RWPE2 (cell line): Measurements from ENCODE around the gene NELFB.

Source experiments
- ATAC-seq: fragments of 200-7000 bp; cut with Tn5 transposase; 3 replicates; pipeline ENCODE4 v1.9.1; 2021; ENCODE audit warnings: low read depth
- DNase-seq: peaks from one replicate; pipeline ENCODE4 v3.0.0-alpha.2; 2020; ENCODE audit warnings: low spot score
- H3K27ac ChIP-seq: fragments of 450-650 bp; 2 replicates; pipeline ENCODE4 v1.5.1; 2017; ENCODE audit warnings: mild to moderate bottlenecking; ENCODE audit not compliant: poor library complexity, severe bottlenecking
- H3K27me3 ChIP-seq: fragments of 250-450 bp; sonication (Bioruptor Pico); 2 replicates; pipeline ENCODE4 v1.5.1; 2021; ENCODE audit warnings: mild to moderate bottlenecking, moderate library complexity; ENCODE audit not compliant: insufficient read depth, poor library complexity, severe bottlenecking
- H3K36me3 ChIP-seq: fragments of 250-450 bp; sonication (Bioruptor Pico); 2 replicates; pipeline ENCODE4 v1.5.1; 2020; ENCODE audit warnings: low read depth, mild to moderate bottlenecking, moderate library complexity
- H3K4me1 ChIP-seq: fragments of 250-450 bp; sonication (Bioruptor Pico); 2 replicates; pipeline ENCODE4 v1.5.1; 2021; ENCODE audit warnings: mild to moderate bottlenecking, moderate library complexity; ENCODE audit not compliant: insufficient read depth, poor library complexity, severe bottlenecking
- H3K4me3 ChIP-seq: fragments of 250-450 bp; sonication (Bioruptor Pico); 2 replicates; pipeline ENCODE4 v1.5.1; 2021; ENCODE audit warnings: mild to moderate bottlenecking, moderate library complexity; ENCODE audit not compliant: severe bottlenecking
- H3K9me3 ChIP-seq: fragments of 250-450 bp; sonication (Bioruptor Pico); 2 replicates; pipeline ENCODE4 v1.5.1; 2021; ENCODE audit warnings: mild to moderate bottlenecking, moderate library complexity; ENCODE audit not compliant: severe bottlenecking
- CTCF ChIP-seq: fragments of 450-650 bp; IDR thresholded peaks from one replicate; pipeline ENCODE4 v1.5.1; 2017; ENCODE audit warnings: mild to moderate bottlenecking, moderate library complexity; ENCODE audit not compliant: poor library complexity, severe bottlenecking

The NELFB gene

GRCh38 chr9:137232510-137232909, 22.6 kb upstream of the NELFB start:
- Histone ChIP-seq H3K4me1 (peaks cover 2% of the 10 kb centered on the region), H3K27ac (no peak overlapping the region), H3K27me3 (peaks cover 4% of the 10 kb centered on the region), H3K9me3 (no peaks in the 10 kb centered on the region), H3K36me3 (no peaks in the 10 kb centered on the region), H3K4me3 (no peak overlapping the region)
- no peak for TF ChIP-seq CTCF
- DNase-seq (no peak), ATAC-seq (no peak)

GRCh38 chr9:137233143-137233980, 21.8 kb upstream of the NELFB start:
- H3K4me3 ChIP-seq = no peak overlapping the region
- TF ChIP-seq CTCF = no peak
- H3K4me1 ChIP-seq = no peaks in the 10 kb centered on the region
- no peaks in the 10 kb centered on the region for H3K9me3 ChIP-seq
- no peaks in the 10 kb centered on the region for H3K36me3 ChIP-seq
- H3K27me3 ChIP-seq = peaks cover 4% of the 10 kb centered on the region
- DNase-seq (no peak), ATAC-seq (no peak)
- no peak overlapping the region for H3K27ac ChIP-seq

- Histone ChIP-seq H3K4me1 (no peaks in the 10 kb centered on the region), H3K9me3 (no peaks in the 10 kb centered on the region), H3K4me3 (no peak overlapping the region), H3K27ac (no peak overlapping the region), H3K36me3 (no peaks in the 10 kb centered on the region), H3K27me3 (peaks cover 4% of the 10 kb centered on the region)
- DNase-seq (no peak), ATAC-seq (no peak)
- no peak for TF ChIP-seq CTCF
Observed at GRCh38 chr9:137234055-137234697, 21.0 kb upstream of the NELFB start.

GRCh38 chr9:137234758-137235423, 20.2 kb upstream of the NELFB start:
- Histone ChIP-seq H3K4me1 (no peaks in the 10 kb centered on the region), H3K27ac (no peak overlapping the region), H3K36me3 (no peaks in the 10 kb centered on the region), H3K9me3 (no peaks in the 10 kb centered on the region), H3K4me3 (no peak overlapping the region), H3K27me3 (peaks cover 4% of the 10 kb centered on the region)
- DNase-seq = no peak
- TF ChIP-seq CTCF = no peak
- no peak for ATAC-seq
